B cell (primary cell): ENCODE measurements around the gene WDR7. TPM values are rescaled to one million over a fixed set of nuclear protein-coding genes. Genes with fewer than 3 reads are reported as not detected.

ENCODE experiments used
- ATAC-seq: fragments of 200-7000 bp; cut with Tn5 transposase; one replicate; pipeline ENCODE4 v1.10.0; 2021; ENCODE audit warnings: low read depth, mild to moderate bottlenecking, moderate number of reproducible peaks, moderate library complexity
- CTCF ChIA-PET: fragments of 350-600 bp; sonication (Branson Sonifier 250); formaldehyde crosslinking; loops from one replicate; lab custom pipeline; 2021; ENCODE audit warnings: antibody characterized with exemption, inconsistent platforms; lab: Charles Lee
- POLR2A ChIA-PET: fragments of 350-600 bp; sonication (Branson Sonifier 250); formaldehyde crosslinking; loops from one replicate; lab custom pipeline; 2021; ENCODE audit warnings: antibody characterized with exemption; lab: Charles Lee
- DNase-seq: peaks from one replicate; pipeline ENCODE4 v3.0.0; 2013
- H2AFZ ChIP-seq: 2 replicates; pipeline ENCODE4 v1.6.1; 2012; ENCODE audit warnings: mild to moderate bottlenecking, low read depth, low read length; ENCODE audit not compliant: insufficient read depth, poor library complexity, severe bottlenecking
- H3K27ac ChIP-seq, 2 donors: 1 replicate in 1 of 2; 2 replicates in 1 of 2; pipeline ENCODE4 v1.5.1; 2012 to 2013; ENCODE audit warnings: low read length in 2 of 2, mild to moderate bottlenecking in 2 of 2, moderate library complexity in 1 of 2
- H3K27me3 ChIP-seq, 4 experiments: fragments of 200-600 bp in 1 of 4; sonication (generic) in 1 of 4; replicated peaks in 1 of 4; 1 replicate in 2 of 4; 2 replicates in 2 of 4; pipeline versions ENCODE4 v1.6.1 to v1.7.0; 2013 to 2016; ENCODE audit warnings: low read length in 3 of 4, mild to moderate bottlenecking in 2 of 4, mixed read lengths in 1 of 4, moderate library complexity in 1 of 4; ENCODE audit not compliant: insufficient read depth in 4 of 4, control insufficient read depth in 3 of 4; ENCODE audit errors: control extremely low read depth in 1 of 4
- H3K36me3 ChIP-seq, 2 experiments: replicated peaks in 1 of 2; 1 replicate in 1 of 2; 2 replicates in 1 of 2; pipeline versions ENCODE4 v1.6.1 to v1.7.1; 2013; ENCODE audit warnings: low read length in 1 of 2; ENCODE audit not compliant: insufficient read depth in 2 of 2, control insufficient read depth in 1 of 2; ENCODE audit errors: control extremely low read depth in 1 of 2, extremely low read depth in 1 of 2
- H3K4me1 ChIP-seq, 2 donors: fragments of 200-600 bp in 1 of 2; sonication (generic) in 1 of 2; 1 replicate in 1 of 2; 2 replicates in 1 of 2; pipeline versions ENCODE4 v1.5.1 to v1.6.1; 2013 to 2017; ENCODE audit warnings: low read length in 2 of 2; ENCODE audit not compliant: control insufficient read depth in 2 of 2, insufficient read depth in 2 of 2
- H3K4me2 ChIP-seq: replicated peaks from 2 replicates; pipeline ENCODE3; 2012; ENCODE audit warnings: mild to moderate bottlenecking, low read depth, low read length; ENCODE audit not compliant: poor library complexity, severe bottlenecking
- H3K4me3 ChIP-seq, 5 experiments: fragments of 200-600 bp in 1 of 5; sonication (generic) in 1 of 5; 1 replicate in 3 of 5; 2 replicates in 2 of 5; pipeline versions ENCODE4 v1.5.1 to v1.7.0; 2011 to 2016; ENCODE audit warnings: low read length in 4 of 5, mild to moderate bottlenecking in 4 of 5, low read depth in 2 of 5, control low read depth in 1 of 5, moderate library complexity in 1 of 5; ENCODE audit not compliant: insufficient read depth in 1 of 5; ENCODE audit errors: control extremely low read depth in 1 of 5, extremely low read depth in 1 of 5
- H3K79me2 ChIP-seq: fragments of 200-600 bp; sonication (generic); one replicate; pipeline ENCODE4 v1.6.0; 2016; ENCODE audit warnings: low read length; ENCODE audit not compliant: control insufficient read depth, insufficient read depth
- H3K9ac ChIP-seq: fragments of 200-600 bp; sonication (generic); 2 replicates; pipeline ENCODE4 v1.6.1; 2017; ENCODE audit warnings: mild to moderate bottlenecking, low read length, moderate library complexity
- H3K9me3 ChIP-seq, 3 donors: one replicate each; pipeline versions ENCODE4 v1.6.1 to v1.7.1; 2013; ENCODE audit warnings: low read length in 2 of 3; ENCODE audit not compliant: control insufficient read depth in 2 of 3, insufficient read depth in 1 of 3; ENCODE audit errors: control extremely low read depth in 1 of 3
- H4K20me1 ChIP-seq: 2 replicates; pipeline ENCODE4 v1.6.0; 2012; ENCODE audit warnings: mild to moderate bottlenecking, low read length; ENCODE audit not compliant: insufficient read depth, control insufficient read depth, poor library complexity, severe bottlenecking
- H3K27ac Mint-ChIP-seq: one replicate; pipeline ENCODE4 v1.8.0; 2021; ENCODE audit warnings: mixed read lengths
- H3K27me3 Mint-ChIP-seq: one replicate; pipeline ENCODE4 v1.8.0; 2021; ENCODE audit warnings: mixed read lengths
- H3K4me1 Mint-ChIP-seq: one replicate; pipeline ENCODE4 v1.8.0; 2021; ENCODE audit warnings: mixed read lengths
- H3K4me3 Mint-ChIP-seq: one replicate; pipeline ENCODE4 v1.8.0; 2021; ENCODE audit warnings: mixed read lengths
- H3K9me3 Mint-ChIP-seq: one replicate; pipeline ENCODE4 v1.8.0; 2022; ENCODE audit warnings: mixed read lengths; ENCODE audit not compliant: insufficient read depth
- CTCF ChIP-seq: fragments of 200-600 bp; IDR thresholded peaks from one replicate; pipeline ENCODE4 v1.8.0; 2022; ENCODE audit warnings: antibody characterized with exemption, mild to moderate bottlenecking
- EZH2 ChIP-seq: IDR thresholded peaks from 2 replicates; pipeline ENCODE4 v1.6.1; 2012; ENCODE audit warnings: borderline replicate concordance, low read depth, mild to moderate bottlenecking, moderate library complexity, low read length; ENCODE audit not compliant: insufficient read depth, poor library complexity, severe bottlenecking
- WGBS: methylation state at CpG from one replicate; pipeline ENCODE4 v1.1.5; 2013; ENCODE audit warnings: missing lambda C conversion rate; ENCODE audit not compliant: insufficient coverage; 5-methylcytosine and 5-hydroxymethylcytosine counted together
- intact Hi-C: fragments of 100-400 bp; cut with micrococcal nuclease; formaldehyde crosslinking; loops from one replicate; pipeline ENCODE4 v1.10.0; 2022
- polyA plus RNA-seq: library from polyadenylated mRNA; depleted of rRNA; stranded (reverse); fragments of >200 nt; gene quantifications from 2 replicates; pipeline ENCODE4 v1.2.3, GENCODE V29; 2012
- total RNA-seq, 2 donors: library from RNA; stranded (reverse); fragments of 120-200 nt in 1 of 2; gene quantifications; 1 replicate in 1 of 2; 2 replicates in 1 of 2; pipeline versions ENCODE4 v1.2.3 to v1.2.4, GENCODE V29; 2013 to 2022

The WDR7 gene
- total and polyA plus RNA-seq, 2 donors (not counting 1 experiment from before 2014, with no cell fraction given) = 5.5 to 45.0 TPM

- POLR2A ChIA-PET = no interaction called here
- H4K20me1 ChIP-seq = no peaks in the 10 kb centered on the region
- Mint-ChIP-seq H3K4me3 (no peak overlapping the region), H3K9me3 (no peaks in the 10 kb centered on the region), H3K27ac (no peak overlapping the region), H3K4me1 (no peaks in the 10 kb centered on the region), H3K27me3 (no peaks in the 10 kb centered on the region)
- CTCF ChIA-PET = no interaction called here
- DNase-seq (no peak), ATAC-seq (no peak)
- no peak overlapping the region for H3K9ac ChIP-seq
- H3K36me3 ChIP-seq = peaks cover 0 to 2% of the 10 kb centered on the region in 2 experiments
- H3K27ac ChIP-seq = no peak overlapping the region
- no peaks in the 10 kb centered on the region for H3K27me3 ChIP-seq
- no peak overlapping the region for H2AFZ ChIP-seq
- H3K4me3 ChIP-seq = no peak overlapping the region
- intact Hi-C loops = no loop called here
- H3K4me2 ChIP-seq = no peak overlapping the region
- no peaks in the 10 kb centered on the region for H3K9me3 ChIP-seq
- no peaks in the 10 kb centered on the region for H3K79me2 ChIP-seq
- no peak for TF ChIP-seq EZH2
- TF ChIP-seq CTCF = no peak
- H3K4me1 ChIP-seq = no peaks in the 10 kb centered on the region
These were observed 259.1 kb downstream of the WDR7 start for GRCh38 chr18:56910237-56910636.

GRCh38 chr18:56910967-56911366, 259.8 kb downstream of the WDR7 start:
- no peaks in the 10 kb centered on the region for H3K27me3 ChIP-seq
- no peak overlapping the region for H3K27ac ChIP-seq
- H3K9me3 ChIP-seq = no peaks in the 10 kb centered on the region
- POLR2A ChIA-PET = no interaction called here
- H2AFZ ChIP-seq = no peak overlapping the region
- no peak overlapping the region for H3K27ac Mint-ChIP-seq
- H3K9me3 Mint-ChIP-seq = no peaks in the 10 kb centered on the region
- H3K4me2 ChIP-seq = no peak overlapping the region
- H3K36me3 ChIP-seq = peaks cover 0 to 2% of the 10 kb centered on the region in 2 experiments
- no peaks in the 10 kb centered on the region for H3K27me3 Mint-ChIP-seq
- no peak overlapping the region for H3K9ac ChIP-seq
- H3K4me3 ChIP-seq = no peak overlapping the region
- H3K79me2 ChIP-seq = no peaks in the 10 kb centered on the region
- no CpG with 5 or more reads among the region's 4 CpGs for WGBS
- H3K4me1 Mint-ChIP-seq = no peaks in the 10 kb centered on the region
- H3K4me3 Mint-ChIP-seq = no peak overlapping the region
- ATAC-seq = no peak
- intact Hi-C loops = no loop called here
- TF ChIP-seq EZH2 = no peak
- no peak for TF ChIP-seq CTCF
- CTCF ChIA-PET = no interaction called here
- no peaks in the 10 kb centered on the region for H3K4me1 ChIP-seq
- no peaks in the 10 kb centered on the region for H4K20me1 ChIP-seq
- DNase-seq = no peak
